Subcutaneous abdominal adipose tissue (tissue), 5 donors: ENCODE measurements around the gene SYT3.
"Not testable (repeated sequence)": the region's sequence is repeated elsewhere in the genome, so short reads cannot be mapped to it uniquely, and the experiment has no call there.

Experiments used
- H3K27ac ChIP-seq: one replicate; pipeline ENCODE4 v1.7.0; 2013; ENCODE audit warnings: low read depth, mild to moderate bottlenecking, inconsistent platforms, low read length, moderate library complexity
- H3K27me3 ChIP-seq, 5 donors: one replicate each; pipeline ENCODE4 v1.7.0; 2013; ENCODE audit warnings: low read length in 5 of 5, inconsistent platforms in 1 of 5; ENCODE audit not compliant: control insufficient read depth in 5 of 5, insufficient read depth in 4 of 5
- H3K36me3 ChIP-seq, 5 donors: one replicate each; pipeline ENCODE4 v1.7.0; 2013; ENCODE audit warnings: low read length in 5 of 5; ENCODE audit not compliant: control insufficient read depth in 5 of 5, insufficient read depth in 5 of 5
- H3K4me1 ChIP-seq, 5 donors: one replicate each; pipeline ENCODE4 v1.7.0; 2013; ENCODE audit warnings: low read length in 5 of 5, mild to moderate bottlenecking in 3 of 5, moderate library complexity in 1 of 5; ENCODE audit not compliant: control insufficient read depth in 5 of 5, insufficient read depth in 5 of 5
- H3K4me3 ChIP-seq, 5 donors: one replicate each; pipeline ENCODE4 v1.7.0; 2013; ENCODE audit warnings: low read length in 5 of 5, low read depth in 1 of 5
- H3K9ac ChIP-seq, 5 donors: one replicate each; pipeline ENCODE4 v1.7.0; 2013; ENCODE audit warnings: low read length in 5 of 5, mild to moderate bottlenecking in 4 of 5, moderate library complexity in 3 of 5
- H3K9me3 ChIP-seq, 5 donors: one replicate each; pipeline ENCODE4 v1.7.0; 2013; ENCODE audit warnings: low read length in 5 of 5; ENCODE audit not compliant: control insufficient read depth in 5 of 5
- donor health status: healthy.
- donor health status: healthy.
- donor health status: healthy.
- donor health status: healthy.
- donor health status: healthy.

SYT3 gene

DNA sequence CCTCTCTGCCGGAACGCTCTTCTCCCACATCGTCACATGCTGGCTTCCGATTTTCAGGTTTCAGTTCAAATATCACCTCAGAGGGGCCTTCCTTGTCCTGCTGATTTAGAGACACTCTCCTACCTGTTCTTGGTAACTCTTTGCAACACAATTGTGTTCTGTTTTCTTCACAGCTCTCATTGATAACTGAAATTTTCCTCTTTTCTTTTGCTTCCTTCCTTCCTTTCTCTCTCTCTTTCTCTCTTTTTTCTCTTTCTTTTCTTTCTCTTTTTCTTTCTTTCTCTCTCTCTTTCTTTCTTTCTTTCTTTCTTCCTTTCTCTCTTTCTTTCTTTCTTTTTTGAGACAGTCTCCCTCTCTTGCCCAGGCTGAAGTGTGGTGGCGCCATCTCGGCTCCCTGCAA, 59.4 kb downstream of the SYT3 start:
- H3K4me3 ChIP-seq: no peak overlapping the region
- H3K27ac ChIP-seq: no peak overlapping the region
- no peaks in the 10 kb centered on the region for H3K9me3 ChIP-seq
- H3K36me3 ChIP-seq: no peaks in the 10 kb centered on the region
- no peaks in the 10 kb centered on the region for H3K4me1 ChIP-seq
- H3K27me3 ChIP-seq: peaks cover 0 to 5% (median 0%) of the 10 kb centered on the region in 5 donors
- H3K9ac ChIP-seq: no peak overlapping the region

DNA sequence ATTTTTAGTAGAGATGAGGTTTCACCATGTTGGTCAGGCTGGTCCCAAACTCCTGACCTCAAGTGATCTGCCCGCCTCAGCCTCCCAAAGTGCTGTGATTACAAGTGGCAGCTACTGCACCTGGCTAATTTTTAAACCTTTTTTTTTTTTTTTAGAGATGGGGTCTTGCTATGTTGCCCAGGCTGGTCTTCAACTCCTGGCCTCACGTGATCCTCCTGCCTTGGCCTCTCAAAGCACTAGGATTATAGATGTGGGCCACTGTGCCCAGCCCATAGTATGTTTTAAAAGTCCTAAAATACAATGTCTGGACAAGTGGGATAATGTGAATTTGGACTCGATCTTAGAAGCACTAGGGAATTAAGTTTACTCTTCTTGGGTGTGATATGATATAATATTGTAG, 62.9 kb downstream of the SYT3 start:
- H3K9me3 ChIP-seq, H3K27ac ChIP-seq, H3K4me3 ChIP-seq, H3K4me1 ChIP-seq, H3K27me3 ChIP-seq, H3K36me3 ChIP-seq, H3K9ac ChIP-seq: not testable (repeated sequence)

DNA sequence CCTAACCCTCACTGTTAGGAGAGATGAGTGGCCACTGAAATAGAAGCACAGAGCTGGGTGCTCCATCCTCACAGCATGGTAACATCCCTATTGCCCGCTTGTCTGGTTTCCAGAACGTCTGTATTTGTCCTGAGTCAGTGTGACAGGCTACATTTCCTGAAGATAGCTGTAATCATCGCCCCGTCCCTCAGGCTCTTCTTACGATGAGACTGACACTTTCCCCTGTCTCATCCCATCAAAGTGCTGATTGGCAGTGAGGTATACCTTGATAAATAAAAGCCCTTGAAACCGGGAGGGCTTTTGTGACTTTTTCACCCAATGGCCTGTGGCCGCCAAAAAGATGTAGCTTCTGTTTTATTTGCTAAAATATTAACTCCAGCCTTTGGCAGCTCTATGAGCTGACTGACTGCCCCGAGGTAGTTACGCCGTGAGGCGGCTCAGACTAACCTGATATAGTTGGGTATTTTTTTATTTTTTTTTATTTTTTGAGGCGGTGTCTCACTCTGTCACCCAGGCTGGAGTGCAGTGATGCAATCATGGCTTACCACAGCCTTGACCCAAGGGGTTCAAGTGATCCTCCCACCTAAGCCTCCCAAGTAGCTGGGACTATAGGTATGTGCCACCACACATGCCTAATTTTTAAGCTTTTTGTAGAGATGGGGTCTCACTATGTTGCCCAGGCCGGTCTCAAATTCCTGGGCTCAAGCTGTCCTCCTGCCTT, 65.8 kb downstream of the SYT3 start:
- Histone ChIP-seq H3K27me3 (peaks cover 0 to 16% (median 11%) of the 10 kb centered on the region in 5 donors), H3K4me3 (no peak overlapping the region), H3K27ac (no peak overlapping the region), H3K4me1 (no peaks in the 10 kb centered on the region), H3K9ac (no peak overlapping the region), H3K36me3 (no peaks in the 10 kb centered on the region), H3K9me3 (no peaks in the 10 kb centered on the region)
